Measurements from ENCODE around the gene ARL13B. TPM values are rescaled to one million over a fixed set of nuclear protein-coding genes. Genes with fewer than 3 reads are reported as not detected.

Gene ARL13B
- total RNA-seq, 1 donor from 2014 or later, result 12.2 TPM

GRCh38 chr3:94081884-94082283 lies 101.9 kb downstream of the ARL13B start:
- no peaks in the 10 kb centered on the region for H3K4me1 Mint-ChIP-seq (ENCODE audit: low read depth)
- peaks cover 13% of the 10 kb centered on the region for H3K36me3 Mint-ChIP-seq (ENCODE audit: low read depth)
- DNase-seq (ENCODE audit: low spot score), result no peak
- TF ChIP-seq, protein P1, sequence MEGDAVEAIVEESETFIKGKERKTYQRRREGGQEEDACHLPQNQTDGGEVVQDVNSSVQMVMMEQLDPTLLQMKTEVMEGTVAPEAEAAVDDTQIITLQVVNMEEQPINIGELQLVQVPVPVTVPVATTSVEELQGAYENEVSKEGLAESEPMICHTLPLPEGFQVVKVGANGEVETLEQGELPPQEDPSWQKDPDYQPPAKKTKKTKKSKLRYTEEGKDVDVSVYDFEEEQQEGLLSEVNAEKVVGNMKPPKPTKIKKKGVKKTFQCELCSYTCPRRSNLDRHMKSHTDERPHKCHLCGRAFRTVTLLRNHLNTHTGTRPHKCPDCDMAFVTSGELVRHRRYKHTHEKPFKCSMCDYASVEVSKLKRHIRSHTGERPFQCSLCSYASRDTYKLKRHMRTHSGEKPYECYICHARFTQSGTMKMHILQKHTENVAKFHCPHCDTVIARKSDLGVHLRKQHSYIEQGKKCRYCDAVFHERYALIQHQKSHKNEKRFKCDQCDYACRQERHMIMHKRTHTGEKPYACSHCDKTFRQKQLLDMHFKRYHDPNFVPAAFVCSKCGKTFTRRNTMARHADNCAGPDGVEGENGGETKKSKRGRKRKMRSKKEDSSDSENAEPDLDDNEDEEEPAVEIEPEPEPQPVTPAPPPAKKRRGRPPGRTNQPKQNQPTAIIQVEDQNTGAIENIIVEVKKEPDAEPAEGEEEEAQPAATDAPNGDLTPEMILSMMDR (IDR thresholded peaks at IDR 0.05), result no peak
- H3K9me3 Mint-ChIP-seq (ENCODE audit: low read depth), result no peaks in the 10 kb centered on the region
- no peak overlapping the region for H3K4me3 Mint-ChIP-seq (ENCODE audit: unreplicated experiment)
- H3K27ac Mint-ChIP-seq (ENCODE audit: unreplicated experiment), result no peak overlapping the region
- H3K27me3 Mint-ChIP-seq (ENCODE audit: low read depth), result no peaks in the 10 kb centered on the region

- DNase-seq (ENCODE audit: low spot score), result no peak
Observed at GRCh38 chr3:94082391-94082937, 102.5 kb downstream of the ARL13B start.

DNA sequence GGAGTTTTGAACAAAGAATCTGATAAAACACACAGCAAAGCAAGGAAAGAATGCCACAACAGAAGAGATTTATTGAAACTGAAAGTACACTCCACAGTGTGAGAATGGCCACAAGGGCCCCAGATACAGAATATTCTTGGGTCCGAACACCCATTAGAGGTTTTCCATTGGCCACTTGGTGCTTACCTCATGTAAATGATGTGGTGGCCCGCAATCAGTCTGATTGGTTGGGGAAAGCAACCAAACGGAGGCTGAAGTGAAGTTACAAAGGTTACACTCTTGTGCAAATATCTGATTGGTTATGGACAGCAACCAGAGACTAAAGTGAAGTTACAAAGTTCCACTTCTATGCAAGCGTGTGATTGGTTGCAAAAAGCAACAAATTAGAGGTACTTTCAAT lies 103.3 kb downstream of the ARL13B start:
- Mint-ChIP-seq H3K36me3 (ENCODE audit: low read depth) (peaks cover 12% of the 10 kb centered on the region), H3K27ac (ENCODE audit: unreplicated experiment) (no peak overlapping the region), H3K4me1 (ENCODE audit: low read depth) (no peaks in the 10 kb centered on the region), H3K27me3 (ENCODE audit: low read depth) (no peaks in the 10 kb centered on the region), H3K9me3 (ENCODE audit: low read depth) (no peaks in the 10 kb centered on the region), H3K4me3 (ENCODE audit: unreplicated experiment) (no peak overlapping the region)
- TF ChIP-seq, protein P1 (IDR thresholded peaks at IDR 0.05), result no peak
- DNase-seq (ENCODE audit: low spot score), result no peak

More at GRCh38 chr3:94082391-94082937, 102.5 kb downstream of the ARL13B start:
- H3K36me3 Mint-ChIP-seq (ENCODE audit: low read depth), result peaks cover 13% of the 10 kb centered on the region
- no peaks in the 10 kb centered on the region for H3K9me3 Mint-ChIP-seq (ENCODE audit: low read depth)
- H3K4me1 Mint-ChIP-seq (ENCODE audit: low read depth), result no peaks in the 10 kb centered on the region
- TF ChIP-seq, protein P1 (IDR thresholded peaks at IDR 0.05), result no peak
- H3K27me3 Mint-ChIP-seq (ENCODE audit: low read depth), result no peaks in the 10 kb centered on the region
- H3K4me3 Mint-ChIP-seq (ENCODE audit: unreplicated experiment), result no peak overlapping the region
- no peak overlapping the region for H3K27ac Mint-ChIP-seq (ENCODE audit: unreplicated experiment)

- Mint-ChIP-seq H3K9me3 (ENCODE audit: low read depth) (no peaks in the 10 kb centered on the region), H3K27ac (ENCODE audit: unreplicated experiment) (no peak overlapping the region), H3K27me3 (ENCODE audit: low read depth) (no peaks in the 10 kb centered on the region), H3K4me1 (ENCODE audit: low read depth) (no peaks in the 10 kb centered on the region), H3K4me3 (ENCODE audit: unreplicated experiment) (no peak overlapping the region), H3K36me3 (ENCODE audit: low read depth) (peaks cover 18% of the 10 kb centered on the region)
- DNase-seq (ENCODE audit: low spot score), result no peak
- TF ChIP-seq, protein P1 (IDR thresholded peaks at IDR 0.05), result no peak
Observed at GRCh38 chr3:94089126-94089525, 109.2 kb downstream of the ARL13B start.

GRCh38 chr3:94092086-94092485 lies 112.1 kb downstream of the ARL13B start:
- H3K36me3 Mint-ChIP-seq (ENCODE audit: low read depth), result peaks cover 19% of the 10 kb centered on the region
- no peaks in the 10 kb centered on the region for H3K9me3 Mint-ChIP-seq (ENCODE audit: low read depth)
- no peak for DNase-seq (ENCODE audit: low spot score)
- no peak overlapping the region for H3K27ac Mint-ChIP-seq (ENCODE audit: unreplicated experiment)
- H3K27me3 Mint-ChIP-seq (ENCODE audit: low read depth), result no peaks in the 10 kb centered on the region
- no peak overlapping the region for H3K4me3 Mint-ChIP-seq (ENCODE audit: unreplicated experiment)
- TF ChIP-seq, protein P1 (IDR thresholded peaks at IDR 0.05), result no peak
- no peaks in the 10 kb centered on the region for H3K4me1 Mint-ChIP-seq (ENCODE audit: low read depth)
